ENCODE results near the gene NANOS3.

Gene NANOS3

GRCh38 chr19:13909430-13909829 lies 32.5 kb downstream of the NANOS3 start:
- Histone ChIP-seq H3K27ac (replicated peaks) (no peak overlapping the region), H3K4me3 (replicated peaks; ENCODE audit: insufficient read depth, low read length) (no peak overlapping the region), H3K27me3 (ENCODE audit: insufficient read depth, poor library complexity, severe bottlenecking) (no peaks in the 10 kb centered on the region)
- TF ChIP-seq CTCF (IDR thresholded peaks at IDR 0.05; ENCODE audit: insufficient read depth, low read length) (no peak), GABPA (IDR thresholded peaks at IDR 0.05; ENCODE audit: low read depth) (no peak), REST (IDR thresholded peaks at IDR 0.05; ENCODE audit: insufficient replicate concordance, low read depth) (no peak), SPI1 (IDR thresholded peaks at IDR 0.05; ENCODE audit: borderline replicate concordance, low read depth) (no peak), POLR2AphosphoS5 (IDR thresholded peaks at IDR 0.05; ENCODE audit: low read depth) (no peak)
- no peak for DNase-seq (ENCODE audit: low read depth in 1 of 2, low spot score in 1 of 2)

- H3K4me3 ChIP-seq (replicated peaks; ENCODE audit: insufficient read depth, low read length) = no peak overlapping the region
- no peak overlapping the region for H3K27ac ChIP-seq (replicated peaks)
- TF ChIP-seq REST (IDR thresholded peaks at IDR 0.05; ENCODE audit: insufficient replicate concordance, low read depth) = no peak
- no peak for DNase-seq (ENCODE audit: low read depth in 1 of 2, low spot score in 1 of 2)
- H3K27me3 ChIP-seq (ENCODE audit: insufficient read depth, poor library complexity, severe bottlenecking) = no peaks in the 10 kb centered on the region
These were observed 36.4 kb downstream of the NANOS3 start for GRCh38 chr19:13913352-13913751.

- no peak for DNase-seq (ENCODE audit: low read depth in 1 of 2, low spot score in 1 of 2)
- no peaks in the 10 kb centered on the region for H3K27me3 ChIP-seq (ENCODE audit: insufficient read depth, poor library complexity, severe bottlenecking)
- no peak for TF ChIP-seq GABPA (IDR thresholded peaks at IDR 0.05; ENCODE audit: low read depth)
- TF ChIP-seq POLR2AphosphoS5 (IDR thresholded peaks at IDR 0.05; ENCODE audit: low read depth) = no peak
- no peak for TF ChIP-seq REST (IDR thresholded peaks at IDR 0.05; ENCODE audit: insufficient replicate concordance, low read depth)
- no peak for TF ChIP-seq CTCF (IDR thresholded peaks at IDR 0.05; ENCODE audit: insufficient read depth, low read length)
- no peak for TF ChIP-seq SPI1 (IDR thresholded peaks at IDR 0.05; ENCODE audit: borderline replicate concordance, low read depth)
These were observed 37.8 kb downstream of the NANOS3 start for GRCh38 chr19:13914777-13915176.

More at GRCh38 chr19:13914777-13915176, 37.8 kb downstream of the NANOS3 start:
- Histone ChIP-seq H3K27ac (replicated peaks) (no peak overlapping the region), H3K4me3 (replicated peaks; ENCODE audit: insufficient read depth, low read length) (no peak overlapping the region)

All from HL-60 (cell line).